CD14-positive monocyte (primary cell): Measurements from ENCODE around the gene IL18R1. TPM values are rescaled to one million over a fixed set of nuclear protein-coding genes. Genes with fewer than 3 reads are reported as not detected.

Experiments
- DNase-seq, 3 donors: peaks; one replicate each; pipeline ENCODE4 v3.0.0-alpha.2; 2011 to 2022
- H2AFZ ChIP-seq: 2 replicates; pipeline ENCODE4 v1.6.0; 2012; ENCODE audit warnings: mild to moderate bottlenecking, low read depth, low read length, inconsistent platforms; ENCODE audit not compliant: insufficient read depth, poor library complexity, severe bottlenecking
- H3K27ac ChIP-seq, 2 donors: 1 replicate in 1 of 2; 2 replicates in 1 of 2; pipeline ENCODE4 v1.5.1; 2012 to 2013; ENCODE audit warnings: low read length in 2 of 2, control low read depth in 1 of 2, inconsistent platforms in 1 of 2, low read depth in 1 of 2, mild to moderate bottlenecking in 1 of 2
- H3K27me3 ChIP-seq, 2 donors: one replicate each; pipeline versions ENCODE4 v1.6.0 to v1.6.1; 2011 to 2013; ENCODE audit warnings: low read length in 2 of 2; ENCODE audit not compliant: control insufficient read depth in 2 of 2, insufficient read depth in 2 of 2
- H3K36me3 ChIP-seq, 2 donors: replicated peaks in 1 of 2; 1 replicate in 1 of 2; 2 replicates in 1 of 2; pipeline versions ENCODE4 v1.5.1 to v1.6.1; 2012 to 2013; ENCODE audit warnings: low read length in 2 of 2, control low read depth in 1 of 2, inconsistent platforms in 1 of 2, mild to moderate bottlenecking in 1 of 2; ENCODE audit not compliant: insufficient read depth in 2 of 2, control insufficient read depth in 1 of 2
- H3K4me1 ChIP-seq, 2 donors: 1 replicate in 1 of 2; 2 replicates in 1 of 2; pipeline versions ENCODE4 v1.5.1 to v1.6.1; 2012 to 2013; ENCODE audit warnings: low read length in 2 of 2, control low read depth in 1 of 2, inconsistent platforms in 1 of 2, mild to moderate bottlenecking in 1 of 2, moderate library complexity in 1 of 2; ENCODE audit not compliant: insufficient read depth in 2 of 2, control insufficient read depth in 1 of 2
- H3K4me2 ChIP-seq: replicated peaks from 2 replicates; pipeline ENCODE3; 2012; ENCODE audit warnings: low read length, moderate library complexity, mild to moderate bottlenecking; ENCODE audit not compliant: poor library complexity, severe bottlenecking; ENCODE audit errors: extremely low read depth
- H3K4me3 ChIP-seq, 3 experiments: fragments of 200-600 bp in 1 of 3; sonication (generic) in 1 of 3; replicated peaks in 1 of 3; 1 replicate in 2 of 3; 2 replicates in 1 of 3; pipeline ENCODE4 v1.5.1; 2011 to 2013; ENCODE audit warnings: low read length in 3 of 3, mild to moderate bottlenecking in 3 of 3, control low read depth in 2 of 3, low read depth in 2 of 3, inconsistent platforms in 1 of 3, moderate library complexity in 1 of 3
- H3K79me2 ChIP-seq: 2 replicates; pipeline ENCODE4 v1.6.0; 2012; ENCODE audit warnings: mild to moderate bottlenecking, control low read depth, inconsistent platforms, low read length, moderate library complexity; ENCODE audit not compliant: insufficient read depth
- H3K9ac ChIP-seq: 2 replicates; pipeline ENCODE4 v1.6.0; 2017; ENCODE audit warnings: low read length, mild to moderate bottlenecking; ENCODE audit not compliant: insufficient read depth, poor library complexity, severe bottlenecking
- H3K9me3 ChIP-seq, 2 donors: replicated peaks in 1 of 2; 1 replicate in 1 of 2; 2 replicates in 1 of 2; pipeline versions ENCODE4 v1.5.1 to v1.6.1; 2012 to 2013; ENCODE audit warnings: low read length in 2 of 2, control low read depth in 1 of 2; ENCODE audit not compliant: control insufficient read depth in 1 of 2, insufficient read depth in 1 of 2
- H4K20me1 ChIP-seq: 2 replicates; pipeline ENCODE4 v1.6.0; 2012; ENCODE audit warnings: mild to moderate bottlenecking, low read length, control low read depth, moderate library complexity; ENCODE audit not compliant: insufficient read depth
- H3K27ac Mint-ChIP-seq, 7 donors: one replicate each; pipeline ENCODE4 v1.8.0; 2020; ENCODE audit warnings: mild to moderate bottlenecking in 7 of 7, mixed read lengths in 7 of 7, moderate library complexity in 6 of 7, inconsistent platforms in 2 of 7
- H3K27me3 Mint-ChIP-seq, 3 donors: one replicate each; pipeline ENCODE4 v1.8.0; 2021 to 2022; ENCODE audit warnings: low read depth in 3 of 3, mild to moderate bottlenecking in 3 of 3, mixed read lengths in 3 of 3, moderate library complexity in 3 of 3, inconsistent platforms in 1 of 3
- H3K36me3 Mint-ChIP-seq, 2 donors: one replicate each; pipeline ENCODE4 v1.8.0; 2020; ENCODE audit warnings: mixed read lengths in 2 of 2, inconsistent platforms in 1 of 2, mild to moderate bottlenecking in 1 of 2
- H3K4me1 Mint-ChIP-seq: one replicate; pipeline ENCODE4 v1.8.0; 2020; ENCODE audit warnings: mild to moderate bottlenecking, mixed read lengths
- H3K4me3 Mint-ChIP-seq, 2 donors: one replicate each; pipeline ENCODE4 v1.8.0; 2020; ENCODE audit warnings: mild to moderate bottlenecking in 2 of 2, mixed read lengths in 2 of 2, moderate library complexity in 1 of 2
- H3K9me3 Mint-ChIP-seq, 7 donors: one replicate each; pipeline ENCODE4 v1.8.0; 2020 to 2022; ENCODE audit warnings: mixed read lengths in 7 of 7, mild to moderate bottlenecking in 6 of 7, moderate library complexity in 6 of 7, inconsistent platforms in 2 of 7
- CTCF ChIP-seq: fragments of 200-600 bp; IDR thresholded peaks from one replicate; pipeline ENCODE4 v1.8.0; 2022; ENCODE audit warnings: antibody characterized with exemption, mild to moderate bottlenecking
- whole genome bisulfite sequencing: methylation state at CpG from one replicate; pipeline ENCODE4 v1.1.5; 2013; ENCODE audit warnings: missing lambda C conversion rate; ENCODE audit not compliant: insufficient coverage; 5-methylcytosine and 5-hydroxymethylcytosine counted together
- intact Hi-C, 2 donors: fragments of 100-400 bp; cut with micrococcal nuclease; formaldehyde crosslinking; loops; one replicate each; pipeline versions ENCODE4 v1.15.0 to v1.15.1; 2023
- polyA plus RNA-seq, 3 donors: library from polyadenylated mRNA; depleted of rRNA in 1 of 3; unstranded in 2 of 3; stranded (reverse) in 1 of 3; fragments of 300-500 nt in 2 of 3; fragments of >200 nt in 1 of 3; fragmentation: Illumina TruSeq in 2 of 3; gene quantifications; 1 replicate in 2 of 3; 2 replicates in 1 of 3; pipeline ENCODE4 v1.2.3, GENCODE V29; 2012 to 2021

IL18R1 gene
- polyA plus RNA-seq, 3 donors, result 0.03 to 0.15 (median 0.11) TPM

DNA sequence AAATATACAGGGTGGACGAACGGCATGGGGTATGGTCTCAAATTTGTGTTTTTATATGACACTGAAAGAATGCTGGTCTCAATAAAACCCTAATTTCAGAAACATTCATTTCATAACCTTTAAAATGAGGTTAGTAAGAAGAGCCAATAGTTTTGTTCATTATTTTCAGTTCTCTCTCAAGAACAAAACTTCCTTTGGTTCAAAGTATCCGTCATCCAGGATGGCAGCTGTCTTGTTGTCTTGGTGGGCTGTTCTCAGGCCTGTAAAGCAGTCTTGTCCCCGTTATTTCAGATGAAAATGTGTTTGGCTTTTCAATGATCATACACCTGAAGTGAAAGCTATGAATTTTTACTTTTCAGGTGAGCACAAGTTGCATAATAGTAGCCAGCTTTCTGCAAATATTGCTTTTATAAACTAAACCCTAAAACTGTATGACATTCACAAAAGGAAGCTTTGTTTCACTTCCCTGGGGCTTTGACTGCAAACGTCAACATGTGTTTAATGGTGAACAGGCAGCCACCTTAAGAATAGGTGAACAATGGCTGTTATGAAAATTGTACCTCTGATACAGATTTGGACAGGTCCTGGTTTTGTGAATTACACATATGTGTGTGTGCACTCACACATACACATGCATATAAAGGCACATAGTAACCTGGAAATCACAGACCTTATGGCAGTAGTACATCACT is 70.0 kb downstream of the IL18R1 start:
- Mint-ChIP-seq H3K4me1 (peaks cover 47% of the 10 kb centered on the region), H3K27ac (no peak overlapping the region), H3K9me3 (peaks cover 0 to 2% (median 0%) of the 10 kb centered on the region in 7 donors), H3K36me3 (no peaks in the 10 kb centered on the region), H3K27me3 (peaks cover 0 to 3% (median 0%) of the 10 kb centered on the region in 3 donors), H3K4me3 (no peak overlapping the region)
- Histone ChIP-seq H3K36me3 (no peaks in the 10 kb centered on the region), H3K27ac (no peak overlapping the region), H3K9ac (no peak overlapping the region), H3K4me2 (no peak overlapping the region), H3K4me3 (no peak overlapping the region), H3K4me1 (peaks cover 41 to 48% of the 10 kb centered on the region in 2 donors), H3K79me2 (no peaks in the 10 kb centered on the region), H3K9me3 (no peaks in the 10 kb centered on the region), H2AFZ (no peak overlapping the region), H3K27me3 (no peaks in the 10 kb centered on the region), H4K20me1 (no peaks in the 10 kb centered on the region)
- no CpG with 5 or more reads among the region's 5 CpGs for WGBS
- intact Hi-C loops, result no loop called here
- DNase-seq, result no peak
- no peak for TF ChIP-seq CTCF

- no peak for TF ChIP-seq CTCF
- no peaks in the 10 kb centered on the region for H3K79me2 ChIP-seq
- no peaks in the 10 kb centered on the region for H3K36me3 ChIP-seq
- H2AFZ ChIP-seq, result no peak overlapping the region
- peaks cover 32 to 37% of the 10 kb centered on the region in 2 donors for H3K4me1 ChIP-seq
- H3K27ac Mint-ChIP-seq, result no peak overlapping the region
- DNase-seq, result no peak
- no peaks in the 10 kb centered on the region for H3K9me3 ChIP-seq
- peaks cover 0 to 1% (median 0%) of the 10 kb centered on the region in 3 donors for H3K27me3 Mint-ChIP-seq
- H3K4me3 Mint-ChIP-seq, result no peak overlapping the region
- no peak overlapping the region for H3K9ac ChIP-seq
- H3K36me3 Mint-ChIP-seq, result no peaks in the 10 kb centered on the region
- no peak overlapping the region for H3K27ac ChIP-seq
- no CpG with 5 or more reads among the region's 1 CpG for WGBS
- intact Hi-C loops, result no loop called here
- H4K20me1 ChIP-seq, result no peaks in the 10 kb centered on the region
- H3K4me1 Mint-ChIP-seq, result peaks cover 38% of the 10 kb centered on the region
- H3K27me3 ChIP-seq, result no peaks in the 10 kb centered on the region
- no peak overlapping the region for H3K4me2 ChIP-seq
- peaks cover 0 to 2% (median 0%) of the 10 kb centered on the region in 7 donors for H3K9me3 Mint-ChIP-seq
- no peak overlapping the region for H3K4me3 ChIP-seq
These were observed 71.7 kb downstream of the IL18R1 start for GRCh38 chr2:102427249-102427648.
